ENCODE measurements around the gene ELFN2. TPM values are rescaled to one million over a fixed set of nuclear protein-coding genes. Genes with fewer than 3 reads are reported as not detected.

The ELFN2 gene
- total and polyA plus RNA-seq, 2 donors (not counting 3 experiments of a cell fraction or from before 2014, with no cell fraction given), result 0.41 to 1.3 TPM

- BruUV-seq (replicated peaks), result no TSS peak
- CTCF ChIA-PET, result no interaction called here
- Histone ChIP-seq H2AFZ (ENCODE audit: low read depth, low read length) (no peak overlapping the region), H3K9ac (replicated peaks; ENCODE audit: extremely low read depth, insufficient read depth, low read length) (no peak overlapping the region), H3K9me3 (replicated peaks; ENCODE audit: control insufficient read depth, insufficient read depth, low read length) (no peaks in the 10 kb centered on the region), H3K4me1 (ENCODE audit: control insufficient read depth, extremely low read depth, insufficient read depth, low read length) (no peaks in the 10 kb centered on the region), H4K20me1 (replicated peaks; ENCODE audit: control insufficient read depth, extremely low read depth, insufficient read depth, low read length) (no peaks in the 10 kb centered on the region), H3K36me3 (ENCODE audit: control insufficient read depth in 2 of 2, extremely low read depth in 1 of 2, insufficient read depth in 2 of 2, low read length in 2 of 2) (no peaks in the 10 kb centered on the region), H3K4me2 (ENCODE audit: insufficient read depth, low read length) (no peak overlapping the region), H3K27me3 (ENCODE audit: control insufficient read depth in 2 of 2, insufficient read depth in 2 of 2, low read length in 2 of 2) (no peaks in the 10 kb centered on the region), H3K9me1 (replicated peaks; ENCODE audit: control insufficient read depth, extremely low read depth, insufficient read depth, low read length) (no peaks in the 10 kb centered on the region), H3K27ac (ENCODE audit: insufficient read depth, low read depth, low read length) (no peak overlapping the region), H3K4me3 (replicated peaks in 1 of 3; ENCODE audit: insufficient read depth in 1 of 3, low read depth in 1 of 3, low read length in 3 of 3) (no peak overlapping the region), H3K79me2 (ENCODE audit: control insufficient read depth, insufficient read depth, low read length) (no peaks in the 10 kb centered on the region)
- POLR2A ChIA-PET, result no interaction called here
- FAIRE-seq (no peak), DNase-seq (ENCODE audit: low read depth, low spot score) (no peak)
- no peak for TF ChIP-seq FOS (IDR thresholded peaks at IDR 0.05; ENCODE audit: borderline replicate concordance, insufficient read depth, low read length)
- TF ChIP-seq MAX (IDR thresholded peaks at IDR 0.05; ENCODE audit: insufficient read depth, insufficient read length), result no peak
- no peak for TF ChIP-seq MYC (IDR thresholded peaks at IDR 0.05; ENCODE audit: low read depth, low read length)
- TF ChIP-seq EZH2 (IDR thresholded peaks at IDR 0.05; ENCODE audit: borderline replicate concordance, low read depth, low read length, severe bottlenecking), result no peak
- TF ChIP-seq GATA2 (IDR thresholded peaks at IDR 0.05; ENCODE audit: insufficient read depth, insufficient read length, low read depth, low read length), result no peak
- TF ChIP-seq CTCF (IDR thresholded peaks at IDR 0.05; ENCODE audit: extremely low read depth in 1 of 2, insufficient read depth in 1 of 2, low read depth in 1 of 2, low read length in 2 of 2), result no peak
- TF ChIP-seq POLR2A (IDR thresholded peaks at IDR 0.05; ENCODE audit: low read depth, low read length), result no peak
- TF ChIP-seq JUN (IDR thresholded peaks at IDR 0.05; ENCODE audit: borderline replicate concordance, insufficient read depth, insufficient read length, low read depth), result no peak
- TF ChIP-seq POLR2AphosphoS5 (IDR thresholded peaks at IDR 0.05; ENCODE audit: insufficient read depth, low read depth, low read length), result no peak
- dilution Hi-C loops (cut with MboI; ENCODE audit: extremely low pct_ligation_motif_present, low sequenced_read_pairs) (no loop called here), intact Hi-C loops (cut with micrococcal nuclease) (no loop called here)
Measured at GRCh38 chr22:37394341-37394740, 32.9 kb downstream of the ELFN2 start.

All from endothelial cell of umbilical vein (primary cell).